HepG2 (cell line): ENCODE results near the gene MRPL9. TPM values are rescaled to one million over a fixed set of nuclear protein-coding genes. Genes with fewer than 3 reads are reported as not detected.

Experiments
- AFF4 ChIP-seq: sonication (generic); formaldehyde crosslinking; IDR thresholded peaks from 2 replicates; pipeline ENCODE4 v1.4.0; 2020; ENCODE audit warnings: missing genetic modification reagents
- CERS6 ChIP-seq: sonication (generic); formaldehyde crosslinking; IDR thresholded peaks from 2 replicates; pipeline ENCODE4 v1.5.0; 2020; ENCODE audit warnings: missing genetic modification reagents
- GATAD2A ChIP-seq: IDR thresholded peaks from 2 replicates; pipeline ENCODE4 v1.6.1; 2016
- ISL2 ChIP-seq: sonication (generic); formaldehyde crosslinking; IDR thresholded peaks from 2 replicates; pipeline ENCODE4 v1.5.0; 2020; ENCODE audit warnings: missing genetic modification reagents
- LCORL ChIP-seq, 2 experiments: fragments of 450-650 bp in 1 of 2; sonication (generic) in 1 of 2; formaldehyde crosslinking in 1 of 2; IDR thresholded peaks; 2 replicates each; pipeline versions ENCODE4 v1.5.0 to v1.6.1; 2017 to 2020; ENCODE audit warnings: antibody characterized with exemption in 1 of 2, missing genetic modification reagents in 1 of 2
- MAX ChIP-seq: IDR thresholded peaks from 2 replicates; pipeline ENCODE4 v1.6.1; 2012; ENCODE audit warnings: inconsistent platforms
- RFX1 ChIP-seq: fragments of 450-650 bp; IDR thresholded peaks from 2 replicates; pipeline ENCODE4 v1.6.1; 2017
- SRSF9 ChIP-seq: fragments of 200-400 bp; formaldehyde crosslinking; IDR thresholded peaks from 2 replicates; pipeline ENCODE4 v1.6.1; 2018; ENCODE audit warnings: borderline replicate concordance, mild to moderate bottlenecking, low read depth, low read length; ENCODE audit not compliant: insufficient read depth, poor library complexity, severe bottlenecking
- ZBTB33 ChIP-seq: sonication (generic); formaldehyde crosslinking; IDR thresholded peaks from 2 replicates; pipeline ENCODE4 v1.4.0; 2020; ENCODE audit warnings: missing genetic modification reagents
- ZBTB43 ChIP-seq: sonication (generic); formaldehyde crosslinking; conservative IDR thresholded peaks from 2 replicates; pipeline ENCODE4 v1.4.0; 2020; ENCODE audit warnings: missing genetic modification reagents
- ZBTB44 ChIP-seq: sonication (generic); formaldehyde crosslinking; IDR thresholded peaks from 2 replicates; pipeline ENCODE4 v1.4.0; 2020; ENCODE audit warnings: missing genetic modification reagents
- ZNF160 ChIP-seq: sonication (generic); formaldehyde crosslinking; IDR thresholded peaks from 2 replicates; pipeline ENCODE4 v1.8.0; 2022; ENCODE audit warnings: mild to moderate bottlenecking, inconsistent platforms, missing genetic modification reagents
- ZNF564 ChIP-seq: sonication (generic); formaldehyde crosslinking; IDR thresholded peaks from 2 replicates; pipeline ENCODE4 v1.8.1; 2023; ENCODE audit warnings: mild to moderate bottlenecking, missing genetic modification reagents
- ZNF883 ChIP-seq: sonication (generic); formaldehyde crosslinking; IDR thresholded peaks from 2 replicates; pipeline ENCODE4 v1.5.1; 2020; ENCODE audit warnings: mild to moderate bottlenecking, missing genetic modification reagents; ENCODE audit errors: not compliant biosample characterization
- polyA plus RNA-seq, 8 experiments: library from polyadenylated mRNA; depleted of rRNA in 3 of 8; stranded (reverse) in 7 of 8; unstranded in 1 of 8; fragments of >200 nt; fragmentation: Illumina TruSeq in 4 of 8; extraction: Trizol in 4 of 8; gene quantifications; 2 replicates each; pipeline versions ENCODE4 v1.2.1 to v1.2.3, GENCODE V29; 2011 to 2016; ENCODE audit warnings: low read depth in 4 of 8, missing spikeins in 1 of 8, mixed read lengths in 1 of 8; ENCODE audit not compliant: insufficient read depth in 1 of 8
- total RNA-seq, 5 experiments: library from RNA; depleted of rRNA; stranded (reverse); fragments of >200 nt; fragmentation: Illumina TruSeq; extraction: Trizol; gene quantifications; 2 replicates each; pipeline ENCODE4 v1.2.3, GENCODE V29; 2016; ENCODE audit warnings: low read depth in 1 of 5

The MRPL9 gene
- total and polyA plus RNA-seq, 2 of the 13 experiments (the other 11 are each of a cell fraction or from before 2014, with no cell fraction given) = 72.1 to 107 TPM

- peak; percentile 40; the same call in 1 of the 2 replicates for TF ChIP-seq ZBTB43 (CRISPR knock-in tag)
- no peak for TF ChIP-seq SRSF9
- no peak; the same call in 1 of the 2 replicates for TF ChIP-seq ZNF564 (CRISPR knock-in tag)
- TF ChIP-seq ISL2 (CRISPR knock-in tag) = peak; percentile 36
- 0 out of 2 replicates have a peak, but pooled peaks have one; percentile 33 for TF ChIP-seq GATAD2A
- no peak for TF ChIP-seq ZBTB33 (CRISPR knock-in tag)
- TF ChIP-seq ZNF160 (CRISPR knock-in tag) = no peak
- peak; percentile 51; the same call in 1 of the 2 replicates for TF ChIP-seq MAX
- TF ChIP-seq ZBTB44 (CRISPR knock-in tag) = no peak
- TF ChIP-seq RFX1 = no peak
- peak; percentile 79 for TF ChIP-seq ZNF883 (CRISPR knock-in tag)
- no peak for TF ChIP-seq LCORL (IDR thresholded peaks at IDR 0.05)
- peak; percentile 44; the same call in 1 of the 2 replicates for TF ChIP-seq LCORL (CRISPR knock-in tag; IDR thresholded peaks at IDR 0.05)
- no peak for TF ChIP-seq CERS6 (CRISPR knock-in tag)
- TF ChIP-seq AFF4 (CRISPR knock-in tag) = no peak
Observed at GRCh38 chr1:151762941-151763921, at the start of gene MRPL9 (continued).
